SK-N-DZ (cell line): ENCODE measurements around the gene NADSYN1. TPM values are rescaled to one million over a fixed set of nuclear protein-coding genes. Genes with fewer than 3 reads are reported as not detected.
"Not testable (repeated sequence)": the region's sequence is repeated elsewhere in the genome, so short reads cannot be mapped to it uniquely, and the experiment has no call there.

Experiments
- DNase-seq: peaks from one replicate; pipeline ENCODE4 v3.0.0-alpha.2; 2015; ENCODE audit warnings: low spot score
- polyA plus RNA-seq, 2 experiments: library from polyadenylated mRNA; depleted of rRNA; stranded (reverse); fragments of >200 nt; gene quantifications; 2 replicates each; pipeline ENCODE4 v1.2.3, GENCODE V29; 2014

NADSYN1 gene
- 26.1 and 28.1 TPM in 2 replicates for polyA plus RNA-seq (2014; cell fraction: cytosol; rRNA removed)
- 134 and 192 TPM in 2 replicates for polyA plus RNA-seq (2014; cell fraction: nucleus; rRNA removed)

GRCh38 chr11:71453037-71453917 is at the start of gene NADSYN1:
NADSYN1 (plus strand) TSS chr11:71453203; CDS start chr11:71453297, 94 bp downstream.
- peak; percentile 90 for DNase-seq

GRCh38 chr11:71404209-71404608 is 48.8 kb upstream of the NADSYN1 start:
- no peak for DNase-seq

GRCh38 chr11:71406681-71407080 is 46.3 kb upstream of the NADSYN1 start:
- no peak for DNase-seq

GRCh38 chr11:71407356-71407755 is 45.6 kb upstream of the NADSYN1 start:
- no peak for DNase-seq

- DNase-seq: no peak
Observed at GRCh38 chr11:71408826-71409225, 44.2 kb upstream of the NADSYN1 start.

- no peak for DNase-seq
Observed at GRCh38 chr11:71410363-71410966, 42.5 kb upstream of the NADSYN1 start.

GRCh38 chr11:71414645-71415044 is 38.4 kb upstream of the NADSYN1 start:
- DNase-seq: no peak

GRCh38 chr11:71418643-71419042 is 34.4 kb upstream of the NADSYN1 start:
- DNase-seq: no peak

- DNase-seq: peak; percentile 50
Observed at GRCh38 chr11:71420455-71421241, 32.4 kb upstream of the NADSYN1 start.

GRCh38 chr11:71421392-71421950 is 31.5 kb upstream of the NADSYN1 start:
- DNase-seq: no peak

GRCh38 chr11:71422318-71422717 is 30.7 kb upstream of the NADSYN1 start:
- DNase-seq: not testable (repeated sequence)

- no peak for DNase-seq
Observed at GRCh38 chr11:71423181-71423790, 29.7 kb upstream of the NADSYN1 start.

GRCh38 chr11:71425409-71425808 is 27.6 kb upstream of the NADSYN1 start:
- DNase-seq: no peak

GRCh38 chr11:71425860-71426259 is 27.1 kb upstream of the NADSYN1 start:
- no peak for DNase-seq

- no peak for DNase-seq
Observed at GRCh38 chr11:71426413-71426812, 26.6 kb upstream of the NADSYN1 start.

GRCh38 chr11:71428861-71429435 is 24.1 kb upstream of the NADSYN1 start:
- DNase-seq: no peak

- no peak for DNase-seq
Observed at GRCh38 chr11:71429701-71430100, 23.3 kb upstream of the NADSYN1 start.

- no peak for DNase-seq
Observed at GRCh38 chr11:71430166-71430565, 22.8 kb upstream of the NADSYN1 start.

- DNase-seq: no peak
Observed at GRCh38 chr11:71431271-71431670, 21.7 kb upstream of the NADSYN1 start.

- no peak for DNase-seq
Observed at GRCh38 chr11:71432761-71433647, 20.0 kb upstream of the NADSYN1 start.
